GM18868 (cell line): ENCODE results near the gene KIF26B.

Experiments used
- ATAC-seq: cut with Tn5 transposase; IDR thresholded peaks from one replicate; pipeline ENCODE4 v1.9.1; 2021; ENCODE audit warnings: mild to moderate bottlenecking, moderate library complexity; ENCODE audit not compliant: unreplicated experiment

The KIF26B gene

DNA sequence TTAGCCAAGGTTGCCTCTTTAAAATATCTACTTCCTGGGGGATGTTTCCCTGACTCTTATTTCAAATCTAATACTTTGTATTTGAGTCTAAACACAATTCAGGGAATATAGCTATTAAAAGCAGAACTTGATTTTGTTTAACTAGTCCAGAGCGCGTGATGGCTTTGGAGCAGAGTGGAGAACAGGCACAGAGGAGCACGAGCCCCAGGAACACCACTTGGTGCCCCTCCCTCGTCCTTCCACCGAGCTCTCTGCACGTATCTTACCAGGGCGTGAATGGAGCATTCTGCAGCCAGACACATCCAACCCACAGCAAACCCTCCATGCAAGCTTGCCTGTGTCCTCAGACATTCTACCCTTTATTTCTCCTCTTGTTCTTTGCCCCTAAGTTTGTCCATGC lies 14.1 kb downstream of the KIF26B start:
- ATAC-seq = no peak

DNA sequence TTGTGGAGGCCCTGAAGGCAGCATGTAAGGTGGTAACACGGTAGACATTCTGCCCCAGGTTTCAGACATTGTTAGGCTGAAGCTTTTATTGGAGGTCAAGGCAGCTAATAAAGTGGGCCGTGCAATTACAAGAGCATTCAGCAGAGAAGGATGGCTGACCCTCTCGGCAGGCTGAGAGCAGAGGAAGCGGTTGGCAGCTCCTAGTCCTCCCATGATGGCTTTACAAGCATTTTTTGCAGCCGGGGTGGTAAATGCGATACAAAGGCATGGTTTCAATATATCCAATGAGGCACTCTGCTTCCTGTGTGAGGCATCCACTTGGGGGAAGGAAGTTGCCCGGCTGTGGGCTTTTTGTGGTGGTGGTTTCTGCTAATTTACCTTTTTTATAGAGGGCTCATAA lies 14.6 kb downstream of the KIF26B start:
- ATAC-seq = no peak

DNA sequence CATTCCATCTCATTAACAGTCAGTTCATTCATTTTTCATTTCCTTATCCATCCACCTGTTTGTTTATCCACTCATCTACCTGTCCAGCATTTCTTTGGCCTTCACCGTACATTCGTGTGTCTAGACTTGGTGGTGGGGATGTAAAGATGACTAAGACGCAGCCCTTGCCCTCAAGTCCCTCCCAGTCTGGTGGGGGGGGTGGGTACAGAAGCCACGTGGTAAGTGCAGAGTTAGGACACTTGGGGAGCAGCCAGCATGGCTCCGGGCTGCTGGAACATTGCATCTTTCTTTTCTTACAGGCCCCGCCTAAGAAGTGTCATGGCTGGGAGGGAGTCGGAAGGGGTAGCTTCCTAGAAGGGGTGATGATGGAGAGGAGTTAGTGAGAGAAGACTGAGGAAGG lies 17.2 kb downstream of the KIF26B start:
- no peak for ATAC-seq

DNA sequence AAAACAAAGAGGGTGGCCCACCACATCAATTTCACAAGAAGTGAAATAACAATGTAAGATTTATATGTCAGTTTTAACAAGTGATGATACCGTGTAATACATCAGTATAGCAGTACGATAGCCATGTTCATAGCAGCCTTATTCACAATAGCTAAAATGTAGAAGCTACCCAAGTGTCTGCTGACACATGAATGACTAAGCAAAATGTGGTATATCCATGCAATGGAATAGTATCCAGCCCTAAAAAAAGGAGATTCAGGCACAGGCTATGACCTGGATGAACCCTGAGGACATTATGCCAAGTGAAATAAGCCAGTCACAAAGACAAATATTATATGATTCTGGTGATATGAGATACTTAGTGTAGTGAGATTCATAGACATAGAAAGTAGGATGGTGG lies 18.0 kb downstream of the KIF26B start:
- ATAC-seq = no peak

DNA sequence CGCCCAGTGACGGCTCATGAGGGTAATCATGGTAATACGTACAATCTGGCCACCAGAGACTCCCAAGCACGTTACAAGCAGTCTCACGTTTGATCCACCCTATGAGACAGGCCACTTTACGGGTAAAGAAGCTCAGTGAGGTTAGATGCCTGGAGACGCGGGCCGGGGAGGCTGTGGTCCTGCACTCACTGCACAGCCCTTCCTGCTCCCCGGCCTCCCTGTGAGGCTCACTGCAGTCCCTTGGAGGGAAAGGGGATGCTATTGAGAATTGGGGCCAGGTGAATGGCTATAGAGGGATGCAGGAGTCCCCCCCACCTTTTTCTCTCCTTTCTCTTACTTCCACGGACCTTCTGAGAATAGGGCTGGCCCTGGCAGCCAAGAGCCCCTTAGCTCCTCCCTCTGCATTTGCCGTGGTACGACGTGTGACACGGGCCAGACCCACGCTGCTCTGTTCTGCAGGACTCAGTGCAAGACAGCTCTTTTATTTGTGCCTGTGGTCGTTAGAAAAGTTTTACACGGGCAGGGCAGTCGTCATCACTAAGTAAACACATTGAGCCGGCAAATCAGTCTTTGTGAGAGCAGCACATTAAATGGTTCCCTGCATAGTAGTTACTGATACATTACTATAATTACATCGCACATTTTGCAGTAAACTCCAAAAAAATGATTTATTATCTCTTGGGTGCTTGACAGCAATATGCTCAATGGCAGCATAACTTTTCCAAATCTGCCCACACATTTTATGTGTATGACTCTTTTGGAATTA lies 18.8 kb downstream of the KIF26B start:
- ATAC-seq = no peak

DNA sequence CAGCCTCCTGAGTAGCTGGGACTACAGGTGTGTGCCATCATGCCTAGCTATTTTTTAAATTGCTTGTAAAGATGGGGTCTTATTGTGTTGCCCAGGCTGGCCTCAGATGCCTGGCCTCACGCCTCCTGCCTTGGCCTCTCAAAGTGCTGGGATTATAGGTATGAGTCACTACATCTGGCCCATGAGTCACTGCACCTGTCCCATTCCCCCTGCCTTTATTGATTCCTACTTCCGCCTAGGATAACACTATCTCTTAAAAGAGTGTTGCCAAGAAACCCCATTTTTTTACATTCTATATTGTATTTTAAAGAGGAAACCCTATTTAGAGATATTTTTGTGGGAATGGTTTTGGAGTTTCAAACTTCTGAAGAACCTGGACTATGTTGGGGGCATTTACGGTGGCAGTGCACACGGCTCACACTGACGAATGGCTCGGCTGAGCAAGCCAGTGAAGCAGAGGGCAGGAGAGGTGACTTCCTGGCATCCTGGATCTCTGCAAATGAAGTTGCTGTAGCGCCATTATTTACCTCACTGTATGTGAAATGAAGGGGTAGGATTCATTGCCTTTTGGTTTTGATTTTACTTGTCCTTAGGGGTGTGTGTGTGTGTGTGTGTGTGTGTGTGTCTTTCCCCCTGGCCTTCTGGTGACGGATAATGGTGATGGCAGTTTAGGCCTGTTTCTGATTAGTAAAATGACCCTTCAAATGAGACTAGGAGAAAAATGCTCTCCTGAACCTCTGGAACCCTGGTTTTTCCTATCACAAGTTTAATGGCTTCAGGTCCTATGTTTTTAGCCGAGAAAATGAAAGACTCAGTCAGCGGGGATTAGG lies 22.5 kb downstream of the KIF26B start:
- no peak for ATAC-seq

DNA sequence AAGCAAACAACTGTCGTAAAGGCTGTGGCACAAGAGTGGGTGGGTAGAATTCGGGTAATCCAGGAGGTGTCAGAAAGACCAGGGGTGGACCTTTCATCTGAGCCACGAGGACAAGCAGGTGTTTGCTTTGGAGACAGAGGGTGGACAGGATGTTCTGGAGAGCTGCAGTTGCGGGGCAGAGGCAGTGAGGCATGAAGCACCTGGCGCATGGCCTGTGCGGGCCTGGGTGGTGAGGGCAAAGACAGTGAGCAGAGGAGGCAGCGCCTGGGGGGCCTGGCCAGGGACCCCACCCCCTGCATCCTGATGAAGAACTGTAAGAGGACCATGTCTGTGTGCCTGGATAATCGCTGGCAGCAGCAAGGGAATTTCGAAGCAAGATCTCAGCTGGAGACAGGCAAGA lies 24.9 kb downstream of the KIF26B start:
- ATAC-seq = no peak

DNA sequence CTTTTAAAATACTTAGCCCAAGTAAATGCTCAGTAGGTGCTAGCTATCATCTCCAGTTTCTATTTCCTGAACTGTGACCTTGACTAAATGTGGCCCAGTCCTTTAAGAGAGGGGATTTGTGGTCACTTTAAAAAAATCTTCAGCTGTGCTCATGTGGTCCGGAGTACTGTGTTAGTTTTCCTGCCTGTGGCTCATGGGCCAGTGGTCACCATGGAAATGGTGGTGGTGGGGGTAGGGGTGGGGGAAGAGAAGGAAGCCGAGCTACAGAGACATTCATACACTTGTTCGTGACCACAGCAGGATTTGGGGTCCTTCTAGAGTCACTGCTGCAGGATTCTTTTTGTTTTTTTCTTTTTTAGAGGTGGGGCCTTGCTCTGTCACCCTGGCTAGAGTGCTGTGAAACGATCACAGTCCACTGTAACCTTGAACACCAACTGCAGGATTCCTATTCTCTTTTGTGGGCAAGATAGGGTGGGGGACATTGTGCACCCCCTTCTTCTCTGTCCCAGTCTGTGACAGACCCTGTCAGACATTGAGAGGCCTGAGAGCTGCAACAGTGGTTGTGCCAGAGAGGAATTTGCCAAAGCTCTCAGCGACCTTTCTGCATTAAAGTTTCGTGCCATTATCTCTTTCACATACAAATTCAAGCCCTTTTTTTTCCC lies 25.8 kb downstream of the KIF26B start:
- no peak for ATAC-seq

DNA sequence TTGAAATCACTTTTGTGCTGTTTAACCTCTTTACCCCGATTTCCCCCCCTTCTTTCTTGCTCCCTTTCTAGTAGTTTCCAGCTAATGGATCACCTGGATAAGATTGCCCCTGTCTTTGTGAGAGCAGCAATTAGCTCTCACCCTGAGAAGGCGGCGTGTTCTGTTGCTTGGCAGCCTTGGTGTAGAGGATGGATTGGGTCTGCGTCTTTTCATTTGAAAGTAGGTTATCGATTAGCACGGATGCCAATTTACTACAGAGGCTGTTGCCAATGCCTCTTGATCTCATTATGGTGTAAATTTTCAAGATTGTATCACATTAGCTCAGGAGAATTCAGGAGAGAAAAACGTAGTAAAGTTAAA lies 26.4 kb downstream of the KIF26B start:
- no peak for ATAC-seq

DNA sequence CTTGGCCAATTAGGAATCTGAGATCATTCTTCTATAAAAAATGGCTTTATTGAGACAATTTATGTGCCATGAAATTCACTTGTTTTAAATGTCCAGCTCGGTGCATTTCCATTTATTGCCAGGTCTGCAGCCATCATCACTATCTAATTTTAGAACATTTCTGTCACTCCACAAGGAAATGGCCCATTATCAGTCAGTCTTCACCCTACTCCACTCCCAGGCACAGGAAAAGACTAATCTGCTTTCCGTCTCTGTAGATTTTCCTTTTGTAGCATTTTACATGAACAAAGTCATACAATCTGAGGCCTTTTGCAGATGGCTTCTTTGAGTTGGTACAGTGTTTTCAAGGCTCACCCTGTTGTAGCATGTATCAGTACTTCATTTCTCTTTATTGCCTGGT lies 27.2 kb downstream of the KIF26B start:
- no peak for ATAC-seq

DNA sequence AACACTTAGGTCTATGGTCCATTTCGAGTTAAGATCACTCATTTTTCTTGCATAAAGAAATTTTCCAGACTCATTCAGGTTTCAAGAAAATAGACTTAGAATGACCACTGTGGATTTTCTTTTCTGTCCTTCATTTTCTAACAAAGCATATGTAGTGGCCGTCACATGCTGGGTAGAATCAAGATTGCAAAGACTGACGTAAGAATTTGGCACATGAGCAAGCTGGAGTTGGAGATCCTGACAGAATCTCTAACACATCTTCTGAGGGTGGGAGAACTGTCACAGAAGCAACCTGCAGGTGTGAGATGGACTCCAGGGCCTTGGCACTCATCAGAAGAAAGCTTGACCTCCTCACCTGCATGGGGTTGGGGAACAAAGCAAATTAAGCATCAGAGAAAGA lies 28.6 kb downstream of the KIF26B start:
- no peak for ATAC-seq

DNA sequence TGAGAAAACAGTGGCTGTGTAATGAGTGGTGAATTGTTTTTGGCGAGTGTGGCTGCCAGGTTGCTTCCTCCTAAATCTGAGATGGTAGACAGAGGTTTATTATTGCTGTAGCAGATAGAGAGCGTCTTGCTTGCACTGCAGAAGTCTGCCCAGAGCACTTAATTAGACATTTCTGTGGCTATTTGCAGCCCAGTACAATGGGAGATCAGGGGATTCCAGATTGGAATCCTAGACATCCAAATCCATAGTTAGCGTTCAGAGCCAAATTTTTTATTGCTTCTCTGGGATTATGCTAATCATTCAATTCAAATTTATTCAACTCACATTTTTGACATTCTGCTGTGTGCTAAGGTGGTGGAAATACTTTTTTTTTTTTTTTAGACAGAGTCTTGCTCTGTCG lies 30.0 kb downstream of the KIF26B start:
- no peak for ATAC-seq

DNA sequence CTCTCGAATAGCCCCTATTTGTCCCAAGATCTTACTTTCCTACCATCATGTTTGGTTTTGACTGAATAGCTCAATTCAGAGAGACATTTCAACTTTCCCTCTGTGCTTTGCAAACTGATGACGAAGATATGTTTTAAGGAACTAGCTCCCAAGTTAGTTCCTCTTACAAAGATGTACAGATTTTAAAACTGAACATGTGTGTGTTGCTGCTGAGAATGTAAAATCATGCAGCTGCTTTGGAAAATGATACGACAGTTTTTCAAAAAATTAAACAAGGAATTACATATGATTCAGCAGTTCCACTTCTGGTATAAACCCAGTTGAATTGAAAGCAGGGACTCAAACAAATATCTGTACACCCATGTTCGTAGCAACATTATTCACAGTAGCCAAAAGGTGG lies 33.6 kb downstream of the KIF26B start:
- ATAC-seq = no peak

DNA sequence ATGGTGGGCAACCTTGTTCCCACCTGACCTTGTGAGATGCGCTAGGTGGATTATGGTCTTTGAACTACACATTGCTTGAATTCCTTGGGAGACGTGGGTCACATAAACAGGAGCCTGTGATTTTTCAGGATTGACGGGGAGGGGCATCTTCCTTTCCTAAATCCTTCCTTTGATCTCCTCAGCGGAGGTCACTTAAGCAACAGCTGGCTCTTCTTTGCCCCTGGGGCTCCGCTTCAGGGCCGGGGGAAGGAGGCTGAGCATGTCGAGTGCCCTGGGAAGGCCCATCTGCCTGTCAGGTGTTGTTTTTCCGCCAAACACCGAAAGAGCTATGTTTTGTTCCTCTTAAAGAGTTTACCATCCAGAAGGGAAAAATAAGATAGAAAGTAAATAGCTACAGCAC lies 40.6 kb downstream of the KIF26B start:
- no peak for ATAC-seq

DNA sequence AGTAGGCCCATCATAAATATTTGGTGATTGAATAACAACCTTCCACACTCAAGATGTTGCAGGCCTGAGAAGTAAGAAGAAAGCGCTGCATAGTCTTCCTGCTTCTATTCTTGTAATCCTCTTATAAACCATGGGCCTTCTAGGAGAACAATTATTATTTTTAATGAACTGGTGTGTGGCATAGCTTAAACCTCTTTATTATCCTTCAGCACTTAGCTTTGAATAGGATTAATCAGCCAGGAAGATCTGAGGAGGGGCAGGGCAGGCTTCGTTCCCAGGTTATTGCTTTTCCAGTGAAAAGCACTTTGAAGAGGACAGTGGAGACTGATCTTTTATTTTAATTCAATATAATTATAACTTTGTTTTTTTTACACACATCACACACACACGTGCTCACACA lies 42.3 kb downstream of the KIF26B start:
- no peak for ATAC-seq

DNA sequence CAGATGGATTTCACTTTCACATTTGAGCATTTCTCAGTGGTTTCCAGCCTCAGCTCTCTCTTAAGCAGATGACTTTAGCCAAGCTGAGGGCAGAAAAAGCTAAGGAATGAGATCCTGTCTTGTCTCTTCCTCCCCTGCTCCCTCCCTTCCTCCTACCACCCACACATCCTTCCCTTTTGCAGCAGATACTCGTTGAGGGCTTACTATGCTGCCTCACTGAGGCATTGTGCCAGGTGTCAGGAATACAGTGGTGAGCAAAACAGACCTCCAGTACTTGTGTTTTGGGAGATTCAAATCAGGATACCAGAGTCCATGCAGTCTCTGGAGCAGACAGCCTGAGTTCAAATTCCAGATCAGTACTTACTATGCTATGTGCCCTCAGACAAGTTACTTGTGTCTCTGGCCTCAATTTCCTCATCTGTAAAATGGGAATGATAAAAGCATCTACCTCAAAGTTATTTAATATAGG lies 43.2 kb downstream of the KIF26B start:
- ATAC-seq = no peak

DNA sequence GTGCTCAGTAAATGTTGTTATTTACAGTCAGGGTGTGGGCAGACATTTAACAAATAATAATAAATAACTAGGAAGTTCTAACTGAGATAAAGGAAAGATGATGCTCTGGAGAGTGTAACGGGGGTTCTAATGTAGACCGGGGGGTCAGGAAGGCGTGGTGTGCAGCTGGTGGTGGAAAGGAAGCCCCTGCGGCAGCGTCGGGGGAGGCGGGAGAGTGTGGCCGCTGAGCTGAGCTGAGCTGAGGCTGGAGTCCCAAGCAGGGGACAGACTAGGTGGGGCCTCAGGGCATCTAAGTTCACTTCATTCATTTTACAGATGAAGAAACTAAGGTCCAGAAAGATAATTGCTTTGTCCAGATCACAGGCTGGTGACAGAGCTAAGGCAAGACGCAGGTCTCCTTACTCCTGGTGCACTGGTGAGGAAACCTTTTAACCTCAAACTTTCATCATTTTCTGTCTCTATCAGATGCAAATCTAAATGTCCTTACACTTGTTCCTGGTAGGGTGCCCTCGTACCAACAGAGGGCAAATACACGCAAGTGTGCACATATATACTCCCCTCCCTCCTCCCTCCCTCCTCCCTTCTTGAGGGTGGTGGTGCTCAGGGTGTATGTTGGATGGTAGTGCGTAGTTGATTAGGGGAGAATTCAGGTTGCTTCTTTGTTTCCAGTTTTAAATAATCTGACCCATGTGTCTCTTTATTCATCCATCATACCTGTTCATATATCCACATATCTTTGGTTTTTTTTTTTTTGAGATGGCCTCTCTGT lies 44.1 kb downstream of the KIF26B start:
- no peak for ATAC-seq

DNA sequence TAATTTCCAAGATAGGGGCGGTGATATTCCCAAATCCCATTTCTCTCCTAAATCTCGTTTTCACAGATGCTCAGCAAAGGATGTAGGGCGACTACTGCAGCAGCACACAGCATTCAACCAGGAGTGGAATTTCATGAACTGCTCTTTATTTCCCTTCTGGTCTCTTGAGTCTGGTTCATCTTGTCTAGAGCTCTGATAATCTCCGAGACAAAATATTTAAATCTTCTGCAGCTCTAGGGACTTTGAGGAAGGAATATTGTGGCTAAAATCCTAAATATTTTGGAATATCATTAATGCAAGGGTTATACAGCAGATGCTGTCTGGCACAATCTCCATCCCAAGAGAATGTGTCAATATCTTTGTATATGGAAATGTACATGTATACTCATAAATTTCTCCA lies 45.4 kb downstream of the KIF26B start:
- no peak for ATAC-seq

DNA sequence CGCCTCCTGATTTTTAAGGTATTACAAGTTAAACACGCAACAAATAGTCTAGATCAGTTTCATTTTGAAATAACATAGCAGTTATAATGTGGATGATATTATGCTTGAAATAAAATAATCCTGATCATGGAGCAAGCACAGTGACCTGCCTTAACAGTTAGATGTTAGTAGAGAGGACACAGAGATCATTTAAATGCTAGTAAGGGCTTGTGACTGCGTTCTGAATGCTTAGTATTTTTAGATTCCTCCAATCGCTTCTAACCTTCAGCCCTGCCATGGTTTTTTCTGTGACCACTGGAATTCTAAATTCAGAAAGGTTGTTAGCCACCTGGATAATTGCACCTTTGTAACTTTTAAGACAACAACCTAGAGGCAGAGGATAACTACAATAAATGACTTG lies 46.4 kb downstream of the KIF26B start:
- no peak for ATAC-seq

DNA sequence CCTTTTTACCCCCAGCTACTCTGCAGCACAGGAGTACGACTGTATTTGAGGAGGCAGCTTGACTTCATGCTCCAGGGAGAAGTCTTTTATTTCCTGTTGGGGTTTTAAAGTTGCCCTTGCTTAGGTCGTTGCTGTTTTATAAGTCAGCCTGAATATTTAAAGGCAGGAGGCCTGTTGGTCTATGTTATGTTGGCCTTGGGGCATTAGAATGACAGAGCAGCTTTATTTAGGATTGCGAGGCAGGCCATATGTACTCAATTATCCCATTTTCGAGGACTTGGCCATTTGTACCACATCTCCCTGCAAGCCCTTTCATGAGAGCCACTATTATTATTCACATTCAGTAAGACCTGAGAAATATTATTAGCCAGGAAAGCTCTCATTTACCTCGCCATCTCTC lies 47.0 kb downstream of the KIF26B start:
- ATAC-seq = no peak

DNA sequence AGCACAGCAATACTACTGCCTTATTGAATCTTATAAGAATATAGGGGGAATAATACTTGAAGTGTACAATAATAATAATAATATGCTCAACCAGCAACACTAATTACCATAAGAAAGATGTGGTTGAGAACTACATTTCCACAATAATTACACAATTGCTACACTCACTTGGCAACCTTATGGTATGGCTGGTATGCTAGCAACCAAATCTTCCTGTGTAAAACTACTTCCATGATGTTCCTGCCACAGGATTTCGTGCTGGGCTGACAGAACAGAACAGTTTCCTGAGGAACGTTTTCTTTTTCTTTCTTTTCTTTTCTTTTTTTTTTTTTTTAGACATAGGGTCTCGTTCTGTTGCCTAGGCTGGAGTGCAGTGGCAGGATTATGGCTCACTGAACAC lies 50.6 kb downstream of the KIF26B start:
- ATAC-seq = no peak
